Measurements from ENCODE around the gene RABL3.

- TF ChIP-seq CTCF (IDR thresholded peaks at IDR 0.05 in 8 of 11, conservative IDR thresholded peaks at IDR 0.05 in 3 of 11): no peak
- no peak for TF ChIP-seq POLR2A (IDR thresholded peaks at IDR 0.05)
These were observed 23.6 kb upstream of the RABL3 start for GRCh38 chr3:120765830-120766493.
